ENCODE results near the gene DNAH9.

The DNAH9 gene

GRCh38 chr17:11578998-11579397 is 19.3 kb upstream of the DNAH9 start:
- Mint-ChIP-seq H3K27ac (no peak overlapping the region), H3K9me3 (peaks cover 6% of the 10 kb centered on the region), H3K36me3 (ENCODE audit: low read depth) (no peaks in the 10 kb centered on the region), H3K4me1 (ENCODE audit: low read depth) (no peaks in the 10 kb centered on the region), H3K4me3 (no peak overlapping the region), H3K27me3 (no peaks in the 10 kb centered on the region)

DNA sequence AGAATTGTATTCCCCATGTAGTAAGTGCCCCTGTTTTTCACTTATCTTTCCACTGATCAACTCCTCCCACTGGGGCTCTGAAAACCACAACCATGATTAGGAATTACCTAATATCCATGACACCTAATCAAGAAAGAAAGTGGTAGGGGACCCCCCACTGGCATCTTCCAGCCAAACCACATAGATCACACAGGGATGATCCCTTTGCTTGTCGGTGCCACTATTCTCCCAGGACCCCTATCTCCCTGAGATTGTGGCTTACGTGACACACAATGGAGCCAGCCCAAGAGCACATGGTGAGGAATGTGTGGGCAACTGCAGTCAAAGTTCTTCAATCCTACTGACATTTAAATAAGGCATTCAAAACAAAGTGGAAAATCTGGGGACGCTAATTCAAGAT is 17.6 kb upstream of the DNAH9 start:
- H3K36me3 Mint-ChIP-seq (ENCODE audit: low read depth) = no peaks in the 10 kb centered on the region
- peaks cover 3% of the 10 kb centered on the region for H3K9me3 Mint-ChIP-seq
- no peaks in the 10 kb centered on the region for H3K27me3 Mint-ChIP-seq
- no peak overlapping the region for H3K27ac Mint-ChIP-seq
- no peaks in the 10 kb centered on the region for H3K4me1 Mint-ChIP-seq (ENCODE audit: low read depth)
- no peak overlapping the region for H3K4me3 Mint-ChIP-seq

DNA sequence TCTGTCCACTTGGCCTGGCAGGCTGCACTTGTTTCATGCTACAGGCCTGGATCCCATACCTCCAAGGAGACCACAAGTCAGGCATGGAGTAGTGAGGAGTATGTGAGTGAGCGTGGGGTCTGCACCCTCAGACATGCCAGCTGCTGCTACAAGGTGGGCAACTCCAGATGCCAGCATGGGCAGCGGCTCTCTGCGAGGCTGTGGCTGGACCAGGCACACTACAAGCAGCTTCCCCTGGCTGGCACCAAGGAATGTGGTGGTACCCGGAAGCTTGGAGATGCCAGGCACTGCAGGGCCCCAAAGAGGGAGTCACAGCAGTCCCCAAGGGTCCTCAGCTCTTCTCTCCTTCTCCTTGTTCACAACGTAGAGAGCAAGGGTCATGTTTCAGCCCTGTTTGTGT is 16.1 kb upstream of the DNAH9 start:
- no peaks in the 10 kb centered on the region for H3K27me3 Mint-ChIP-seq
- H3K9me3 Mint-ChIP-seq = peaks cover 7% of the 10 kb centered on the region
- no peaks in the 10 kb centered on the region for H3K36me3 Mint-ChIP-seq (ENCODE audit: low read depth)
- no peak overlapping the region for H3K27ac Mint-ChIP-seq
- no peaks in the 10 kb centered on the region for H3K4me1 Mint-ChIP-seq (ENCODE audit: low read depth)
- no peak overlapping the region for H3K4me3 Mint-ChIP-seq

GRCh38 chr17:11583306-11583992 is 14.8 kb upstream of the DNAH9 start:
- H3K27ac Mint-ChIP-seq = no peak overlapping the region
- H3K9me3 Mint-ChIP-seq = peaks cover 11% of the 10 kb centered on the region
- no peaks in the 10 kb centered on the region for H3K36me3 Mint-ChIP-seq (ENCODE audit: low read depth)
- H3K4me1 Mint-ChIP-seq (ENCODE audit: low read depth) = no peaks in the 10 kb centered on the region
- no peaks in the 10 kb centered on the region for H3K27me3 Mint-ChIP-seq
- H3K4me3 Mint-ChIP-seq = no peak overlapping the region

- H3K4me1 Mint-ChIP-seq (ENCODE audit: low read depth) = no peaks in the 10 kb centered on the region
- no peak overlapping the region for H3K27ac Mint-ChIP-seq
- H3K27me3 Mint-ChIP-seq = no peaks in the 10 kb centered on the region
Measured at GRCh38 chr17:11589716-11590115, 8.6 kb upstream of the DNAH9 start.

DNA sequence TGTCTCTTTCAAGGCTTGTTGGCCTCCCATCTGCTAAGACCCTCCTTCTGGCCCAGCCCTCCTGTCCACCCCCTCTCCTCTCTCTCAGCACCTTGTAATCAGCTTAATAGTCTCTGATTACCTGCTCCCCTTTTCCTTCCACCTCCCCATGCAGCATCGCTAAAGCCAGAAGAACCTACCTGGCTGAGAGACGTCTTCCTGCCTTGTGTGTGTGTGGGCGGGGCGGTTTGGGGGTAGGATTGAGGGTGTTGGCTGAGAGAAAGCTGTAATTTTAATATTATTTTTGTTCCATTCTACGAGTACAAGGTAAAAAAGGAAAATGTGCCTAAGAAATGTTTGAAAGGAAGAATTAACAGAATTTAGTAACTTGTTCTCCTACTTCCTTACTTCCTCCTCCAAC is 3.4 kb downstream of the DNAH9 start:
- no peaks in the 10 kb centered on the region for H3K4me1 Mint-ChIP-seq (ENCODE audit: low read depth)
- H3K27me3 Mint-ChIP-seq = peaks cover 20% of the 10 kb centered on the region
- H3K9me3 Mint-ChIP-seq = peaks cover 4% of the 10 kb centered on the region
- no peaks in the 10 kb centered on the region for H3K36me3 Mint-ChIP-seq (ENCODE audit: low read depth)
- H3K4me3 Mint-ChIP-seq = no peak overlapping the region
- H3K27ac Mint-ChIP-seq = no peak overlapping the region

More at GRCh38 chr17:11589716-11590115, 8.6 kb upstream of the DNAH9 start:
- peaks cover 26% of the 10 kb centered on the region for H3K9me3 Mint-ChIP-seq
- H3K4me3 Mint-ChIP-seq = no peak overlapping the region
- H3K36me3 Mint-ChIP-seq (ENCODE audit: low read depth) = no peaks in the 10 kb centered on the region

GRCh38 chr17:11608396-11608795 is 10.1 kb downstream of the DNAH9 start:
- Mint-ChIP-seq H3K27me3 (no peaks in the 10 kb centered on the region), H3K36me3 (ENCODE audit: low read depth) (no peaks in the 10 kb centered on the region), H3K27ac (no peak overlapping the region), H3K4me1 (ENCODE audit: low read depth) (no peaks in the 10 kb centered on the region), H3K4me3 (no peak overlapping the region), H3K9me3 (no peaks in the 10 kb centered on the region)

GRCh38 chr17:11610999-11611566 is 12.8 kb downstream of the DNAH9 start:
- H3K4me3 Mint-ChIP-seq = no peak overlapping the region
- no peak overlapping the region for H3K27ac Mint-ChIP-seq
- no peaks in the 10 kb centered on the region for H3K36me3 Mint-ChIP-seq (ENCODE audit: low read depth)
- H3K27me3 Mint-ChIP-seq = no peaks in the 10 kb centered on the region
- no peaks in the 10 kb centered on the region for H3K4me1 Mint-ChIP-seq (ENCODE audit: low read depth)
- H3K9me3 Mint-ChIP-seq = no peaks in the 10 kb centered on the region

DNA sequence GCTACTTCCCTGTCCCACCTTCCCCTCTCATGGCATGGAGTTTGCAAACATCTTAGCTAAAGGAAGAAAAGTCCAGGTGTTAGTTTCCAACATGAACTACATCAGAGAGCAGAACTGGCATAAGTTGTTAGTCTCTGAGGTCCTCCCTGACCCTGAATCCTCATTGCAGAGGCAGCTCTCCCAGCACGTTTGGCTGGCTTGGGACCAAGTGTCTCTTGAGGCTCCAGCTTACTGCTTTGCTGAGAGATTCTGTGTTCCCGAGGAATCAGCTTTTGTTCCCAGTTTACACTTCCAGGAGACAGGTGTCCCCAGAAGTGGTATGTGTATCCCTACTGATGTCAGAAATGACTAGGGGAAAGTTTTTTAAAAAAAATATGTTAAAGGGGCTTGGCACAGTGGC is 14.7 kb downstream of the DNAH9 start:
- Mint-ChIP-seq H3K27me3 (no peaks in the 10 kb centered on the region), H3K27ac (no peak overlapping the region), H3K36me3 (ENCODE audit: low read depth) (no peaks in the 10 kb centered on the region), H3K4me3 (no peak overlapping the region), H3K4me1 (ENCODE audit: low read depth) (no peaks in the 10 kb centered on the region), H3K9me3 (no peaks in the 10 kb centered on the region)

DNA sequence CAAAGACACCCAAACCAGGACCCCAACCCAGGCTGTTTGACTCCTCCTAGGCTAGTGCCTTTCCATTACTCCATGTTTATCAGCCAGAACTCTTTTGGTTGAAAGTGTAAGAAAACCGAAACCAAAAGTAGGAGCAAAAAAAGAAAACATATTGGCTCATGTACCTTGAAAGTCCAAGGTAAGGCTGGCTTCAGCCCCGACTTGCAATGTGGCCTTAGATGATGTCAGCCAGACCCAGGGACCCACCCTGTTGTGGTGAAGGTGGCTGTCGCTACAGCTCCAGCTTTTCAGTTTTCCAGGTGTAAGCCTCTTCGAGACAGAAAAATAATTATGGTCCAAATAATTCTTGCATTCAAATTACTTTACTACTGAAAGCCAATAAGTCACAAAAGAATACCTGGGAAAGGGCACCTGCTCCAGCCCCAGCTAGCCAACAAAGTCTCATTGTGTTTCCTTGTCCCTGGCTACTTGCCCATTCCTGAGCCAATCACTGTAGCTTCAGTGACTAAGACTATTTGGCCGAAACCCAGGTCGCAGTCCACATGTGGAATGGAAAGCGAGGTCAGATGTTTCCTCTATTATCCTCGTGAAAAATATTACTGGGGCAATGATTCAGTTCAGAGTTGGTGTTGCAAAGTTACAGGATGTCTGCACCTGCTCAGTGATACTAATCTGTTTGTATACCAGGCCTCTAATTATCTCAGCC is 20.7 kb downstream of the DNAH9 start:
- Mint-ChIP-seq H3K4me3 (no peak overlapping the region), H3K36me3 (ENCODE audit: low read depth) (no peaks in the 10 kb centered on the region), H3K9me3 (peaks cover 8% of the 10 kb centered on the region)

DNA sequence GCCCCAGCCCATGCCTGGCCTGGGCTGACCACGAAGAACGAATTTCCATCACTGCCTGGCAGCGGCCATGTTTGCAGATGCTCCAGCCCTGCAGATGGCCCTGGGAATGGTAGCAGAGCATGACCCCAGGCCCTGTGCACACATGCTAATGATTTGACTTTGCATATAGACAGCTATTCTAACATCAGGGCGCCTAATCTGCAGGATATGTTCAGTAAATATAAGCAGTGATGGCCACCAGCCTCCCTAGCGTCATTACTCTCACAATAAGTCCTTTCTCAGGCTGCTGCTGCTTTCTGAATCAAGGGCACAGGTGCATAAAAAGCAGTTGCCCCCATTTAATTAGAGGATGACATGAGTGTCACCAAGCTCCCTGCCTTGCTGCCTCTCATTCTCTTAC is 24.2 kb downstream of the DNAH9 start:
- Mint-ChIP-seq H3K27ac (no peak overlapping the region), H3K4me3 (no peak overlapping the region), H3K9me3 (peaks cover 8% of the 10 kb centered on the region), H3K27me3 (no peaks in the 10 kb centered on the region), H3K4me1 (ENCODE audit: low read depth) (no peaks in the 10 kb centered on the region), H3K36me3 (ENCODE audit: low read depth) (no peaks in the 10 kb centered on the region)

More for the DNA sequence above, 20.7 kb downstream of the DNAH9 start:
- Mint-ChIP-seq H3K27ac (no peak overlapping the region), H3K27me3 (no peaks in the 10 kb centered on the region), H3K4me1 (ENCODE audit: low read depth) (no peaks in the 10 kb centered on the region)

DNA sequence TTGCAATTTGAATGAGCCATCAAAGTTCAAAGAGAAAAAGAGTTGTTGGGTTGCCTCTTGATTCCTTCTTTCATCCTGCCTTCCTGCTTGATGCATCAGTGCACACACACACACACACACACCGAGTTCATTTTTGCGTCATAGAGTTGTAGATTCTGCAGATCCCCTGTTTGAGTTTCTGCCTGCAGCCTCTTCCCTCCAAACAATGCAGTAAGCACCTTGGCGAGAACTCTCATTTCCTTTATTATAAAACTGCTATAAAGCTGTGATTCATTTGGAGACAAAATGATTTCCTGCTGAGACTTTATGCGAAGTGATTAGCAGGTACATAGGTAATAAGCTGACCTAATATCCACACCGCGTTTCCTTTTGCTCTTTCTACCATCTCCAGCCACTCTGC is 26.7 kb downstream of the DNAH9 start:
- Mint-ChIP-seq H3K4me3 (no peak overlapping the region), H3K9me3 (peaks cover 8% of the 10 kb centered on the region), H3K4me1 (ENCODE audit: low read depth) (no peaks in the 10 kb centered on the region), H3K27ac (no peak overlapping the region), H3K27me3 (no peaks in the 10 kb centered on the region), H3K36me3 (ENCODE audit: low read depth) (no peaks in the 10 kb centered on the region)

- H3K27ac Mint-ChIP-seq = no peak overlapping the region
- H3K4me3 Mint-ChIP-seq = no peak overlapping the region
- H3K27me3 Mint-ChIP-seq = no peaks in the 10 kb centered on the region
- no peaks in the 10 kb centered on the region for H3K4me1 Mint-ChIP-seq (ENCODE audit: low read depth)
- peaks cover 8% of the 10 kb centered on the region for H3K9me3 Mint-ChIP-seq
- H3K36me3 Mint-ChIP-seq (ENCODE audit: low read depth) = no peaks in the 10 kb centered on the region
Measured at GRCh38 chr17:11625878-11626277, 27.6 kb downstream of the DNAH9 start.

DNA sequence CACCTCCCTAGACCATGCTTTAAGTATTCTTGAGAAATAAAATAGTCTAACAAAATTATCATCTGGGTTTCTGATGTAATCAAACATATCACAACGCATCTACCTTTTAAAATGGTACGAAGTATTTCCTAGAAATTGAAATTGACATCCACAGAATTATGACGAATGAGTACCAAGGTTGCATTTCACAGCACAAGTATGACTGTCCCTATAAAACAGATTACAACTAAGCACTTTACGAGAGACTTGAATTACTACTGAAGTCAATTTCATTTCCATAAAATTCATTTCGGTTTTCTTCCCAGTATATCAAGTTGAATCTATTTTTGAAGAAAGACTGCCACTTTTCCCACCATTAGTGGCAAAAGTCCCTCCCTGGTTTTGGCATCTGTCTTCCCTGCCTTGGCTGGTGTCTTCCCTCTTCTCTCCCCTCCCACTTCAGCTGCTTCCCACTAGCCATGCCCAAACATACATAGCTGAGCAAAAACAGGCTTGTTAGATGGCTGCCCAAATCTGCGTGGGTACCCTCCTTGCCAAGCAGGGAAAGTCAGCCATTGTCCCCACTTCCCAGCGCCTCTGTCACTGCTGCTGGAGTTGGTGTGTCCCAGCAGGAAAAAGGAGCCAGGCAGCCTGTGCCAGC is 29.2 kb downstream of the DNAH9 start:
- Mint-ChIP-seq H3K27ac (no peak overlapping the region), H3K4me1 (ENCODE audit: low read depth) (no peaks in the 10 kb centered on the region), H3K4me3 (no peak overlapping the region), H3K9me3 (peaks cover 12% of the 10 kb centered on the region), H3K36me3 (ENCODE audit: low read depth) (no peaks in the 10 kb centered on the region), H3K27me3 (no peaks in the 10 kb centered on the region)

DNA sequence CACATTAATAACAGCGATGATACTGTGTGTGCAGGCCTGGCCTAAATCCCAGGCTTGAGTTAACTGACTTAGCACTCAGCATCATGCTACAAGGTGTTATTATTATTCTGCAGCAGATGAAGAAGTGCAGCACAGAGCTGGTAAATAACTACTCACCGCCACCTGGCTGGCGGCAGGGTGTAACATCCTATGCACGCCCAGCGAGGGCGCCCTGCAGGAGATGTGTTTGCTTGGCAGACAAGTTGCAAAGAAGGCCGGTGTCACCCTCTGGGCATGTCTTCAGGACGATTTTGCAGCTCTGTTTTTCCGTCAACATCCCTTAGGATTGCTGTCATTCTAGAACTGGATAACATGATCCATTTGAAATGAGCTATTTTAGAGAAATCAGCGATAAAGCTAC is 30.1 kb downstream of the DNAH9 start:
- H3K4me3 Mint-ChIP-seq = no peak overlapping the region

More for the DNA sequence above, 30.1 kb downstream of the DNAH9 start:
- no peak overlapping the region for H3K27ac Mint-ChIP-seq
- no peaks in the 10 kb centered on the region for H3K27me3 Mint-ChIP-seq
- no peaks in the 10 kb centered on the region for H3K4me1 Mint-ChIP-seq (ENCODE audit: low read depth)
- peaks cover 9% of the 10 kb centered on the region for H3K9me3 Mint-ChIP-seq
- H3K36me3 Mint-ChIP-seq (ENCODE audit: low read depth) = no peaks in the 10 kb centered on the region

Measured in stimulated activated naive CD8-positive, alpha-beta T cell treated with anti-CD3 and anti-CD28 coated beads, Interleukin-15, Interleukin-2, amounts not matched to agents 100 ng/mL and 50 ng/mL, for 24 hours (primary cell).